Dendritic cell treated with granulocyte-macrophage colony-stimulating factor and Interleukin-4, amounts not matched to agents 40 ng/mL and 50 ng/mL, for 4 days (primary cell): Measurements from ENCODE around the gene REEP1.

Source experiments
- H3K27ac Mint-ChIP-seq: one replicate; pipeline ENCODE4 v1.8.0; 2022; ENCODE audit warnings: mild to moderate bottlenecking, mixed read lengths
- H3K27me3 Mint-ChIP-seq: one replicate; pipeline ENCODE4 v1.8.0; 2022; ENCODE audit warnings: mild to moderate bottlenecking, mixed read lengths
- H3K36me3 Mint-ChIP-seq: one replicate; pipeline ENCODE4 v1.8.0; 2022; ENCODE audit warnings: low read depth, mixed read lengths
- H3K4me1 Mint-ChIP-seq: one replicate; pipeline ENCODE4 v1.8.0; 2022; ENCODE audit warnings: low read depth, mixed read lengths
- H3K4me3 Mint-ChIP-seq: one replicate; pipeline ENCODE4 v1.8.0; 2022; ENCODE audit warnings: mild to moderate bottlenecking, moderate library complexity, mixed read lengths
- H3K9me3 Mint-ChIP-seq: one replicate; pipeline ENCODE4 v1.8.0; 2022; ENCODE audit warnings: mixed read lengths
- intact Hi-C: fragments of 100-400 bp; cut with micrococcal nuclease; formaldehyde crosslinking; loops from one replicate; pipeline ENCODE4 v1.15.0; 2022

The REEP1 gene

GRCh38 chr2:86308356-86308755 lies 29.1 kb downstream of the REEP1 start:
- Mint-ChIP-seq H3K9me3 (no peaks in the 10 kb centered on the region), H3K36me3 (no peaks in the 10 kb centered on the region), H3K4me3 (no peak overlapping the region), H3K4me1 (no peaks in the 10 kb centered on the region), H3K27me3 (peaks cover 29% of the 10 kb centered on the region), H3K27ac (no peak overlapping the region)
- intact Hi-C loops: no loop called here

- H3K4me1 Mint-ChIP-seq: no peaks in the 10 kb centered on the region
- intact Hi-C loops: no loop called here
- peaks cover 26% of the 10 kb centered on the region for H3K27me3 Mint-ChIP-seq
- no peak overlapping the region for H3K4me3 Mint-ChIP-seq
- H3K9me3 Mint-ChIP-seq: no peaks in the 10 kb centered on the region
- H3K27ac Mint-ChIP-seq: no peak overlapping the region
- H3K36me3 Mint-ChIP-seq: no peaks in the 10 kb centered on the region
These were observed 30.0 kb downstream of the REEP1 start for GRCh38 chr2:86307431-86307830.

- H3K36me3 Mint-ChIP-seq: no peaks in the 10 kb centered on the region
- H3K9me3 Mint-ChIP-seq: no peaks in the 10 kb centered on the region
- no peak overlapping the region for H3K27ac Mint-ChIP-seq
These were observed 31.5 kb downstream of the REEP1 start for GRCh38 chr2:86305915-86306254.

GRCh38 chr2:86305195-86305914 lies 32.1 kb downstream of the REEP1 start:
- intact Hi-C loops: no loop called here
- no peaks in the 10 kb centered on the region for H3K36me3 Mint-ChIP-seq
- no peak overlapping the region for H3K27ac Mint-ChIP-seq
- no peaks in the 10 kb centered on the region for H3K4me1 Mint-ChIP-seq
- peaks cover 31% of the 10 kb centered on the region for H3K27me3 Mint-ChIP-seq
- no peaks in the 10 kb centered on the region for H3K9me3 Mint-ChIP-seq
- no peak overlapping the region for H3K4me3 Mint-ChIP-seq

More at GRCh38 chr2:86305915-86306254, 31.5 kb downstream of the REEP1 start:
- intact Hi-C loops: no loop called here
- H3K4me3 Mint-ChIP-seq: no peak overlapping the region
- H3K4me1 Mint-ChIP-seq: no peaks in the 10 kb centered on the region
- peaks cover 28% of the 10 kb centered on the region for H3K27me3 Mint-ChIP-seq

GRCh38 chr2:86304416-86304815 lies 33.0 kb downstream of the REEP1 start:
- Mint-ChIP-seq H3K4me3 (no peak overlapping the region), H3K36me3 (no peaks in the 10 kb centered on the region), H3K4me1 (no peaks in the 10 kb centered on the region), H3K9me3 (no peaks in the 10 kb centered on the region), H3K27me3 (peaks cover 35% of the 10 kb centered on the region), H3K27ac (no peak overlapping the region)
- intact Hi-C loops: no loop called here

- Mint-ChIP-seq H3K27ac (no peak overlapping the region), H3K36me3 (no peaks in the 10 kb centered on the region), H3K4me3 (no peak overlapping the region), H3K27me3 (peaks cover 42% of the 10 kb centered on the region), H3K9me3 (no peaks in the 10 kb centered on the region), H3K4me1 (no peaks in the 10 kb centered on the region)
- intact Hi-C loops: no loop called here
These were observed 35.1 kb downstream of the REEP1 start for GRCh38 chr2:86302320-86302719.

GRCh38 chr2:86301711-86302202 lies 35.7 kb downstream of the REEP1 start:
- intact Hi-C loops: no loop called here
- Mint-ChIP-seq H3K27ac (no peak overlapping the region), H3K4me3 (no peak overlapping the region), H3K36me3 (no peaks in the 10 kb centered on the region), H3K27me3 (peaks cover 42% of the 10 kb centered on the region), H3K9me3 (no peaks in the 10 kb centered on the region), H3K4me1 (no peaks in the 10 kb centered on the region)

- no peaks in the 10 kb centered on the region for H3K9me3 Mint-ChIP-seq
- peaks cover 39% of the 10 kb centered on the region for H3K27me3 Mint-ChIP-seq
- H3K36me3 Mint-ChIP-seq: no peaks in the 10 kb centered on the region
- no peak overlapping the region for H3K27ac Mint-ChIP-seq
- H3K4me1 Mint-ChIP-seq: no peaks in the 10 kb centered on the region
- no peak overlapping the region for H3K4me3 Mint-ChIP-seq
- intact Hi-C loops: no loop called here
These were observed 36.4 kb downstream of the REEP1 start for GRCh38 chr2:86301009-86301408.

- no peak overlapping the region for H3K4me3 Mint-ChIP-seq
- H3K9me3 Mint-ChIP-seq: no peaks in the 10 kb centered on the region
- H3K27me3 Mint-ChIP-seq: peaks cover 39% of the 10 kb centered on the region
- no peaks in the 10 kb centered on the region for H3K4me1 Mint-ChIP-seq
- no peaks in the 10 kb centered on the region for H3K36me3 Mint-ChIP-seq
- intact Hi-C loops: no loop called here
- no peak overlapping the region for H3K27ac Mint-ChIP-seq
These were observed 36.9 kb downstream of the REEP1 start for GRCh38 chr2:86300496-86300895.

GRCh38 chr2:86298411-86299390 lies 38.7 kb downstream of the REEP1 start:
- Mint-ChIP-seq H3K4me1 (no peaks in the 10 kb centered on the region), H3K27ac (no peak overlapping the region), H3K9me3 (no peaks in the 10 kb centered on the region), H3K4me3 (no peak overlapping the region), H3K36me3 (no peaks in the 10 kb centered on the region), H3K27me3 (peaks cover 32% of the 10 kb centered on the region)
- intact Hi-C loops: no loop called here

- Mint-ChIP-seq H3K4me3 (no peak overlapping the region), H3K9me3 (no peaks in the 10 kb centered on the region), H3K4me1 (no peaks in the 10 kb centered on the region), H3K27me3 (peaks cover 33% of the 10 kb centered on the region), H3K36me3 (no peaks in the 10 kb centered on the region), H3K27ac (no peak overlapping the region)
- intact Hi-C loops: loop anchor here (2.0 kb wide), 1 partner anchor 77 kb away; no protein-coding TSS in a partner anchor
These were observed 39.9 kb downstream of the REEP1 start for GRCh38 chr2:86297382-86298147.

GRCh38 chr2:86296947-86297346 lies 40.5 kb downstream of the REEP1 start:
- H3K9me3 Mint-ChIP-seq: no peaks in the 10 kb centered on the region
- H3K27me3 Mint-ChIP-seq: peaks cover 32% of the 10 kb centered on the region
- no peak overlapping the region for H3K4me3 Mint-ChIP-seq
- no peaks in the 10 kb centered on the region for H3K36me3 Mint-ChIP-seq
- H3K4me1 Mint-ChIP-seq: no peaks in the 10 kb centered on the region
- no peak overlapping the region for H3K27ac Mint-ChIP-seq
- intact Hi-C loops: loop anchor here (2.0 kb wide), 1 partner anchor 76 kb away; no protein-coding TSS in a partner anchor

GRCh38 chr2:86295066-86295465 lies 42.4 kb downstream of the REEP1 start:
- no peaks in the 10 kb centered on the region for H3K9me3 Mint-ChIP-seq
- H3K36me3 Mint-ChIP-seq: no peaks in the 10 kb centered on the region
- no peak overlapping the region for H3K4me3 Mint-ChIP-seq
- intact Hi-C loops: no loop called here
- H3K4me1 Mint-ChIP-seq: no peaks in the 10 kb centered on the region
- no peak overlapping the region for H3K27ac Mint-ChIP-seq
- H3K27me3 Mint-ChIP-seq: peaks cover 29% of the 10 kb centered on the region
